ENCODE measurements around the gene LYRM4.

Gene LYRM4

DNA sequence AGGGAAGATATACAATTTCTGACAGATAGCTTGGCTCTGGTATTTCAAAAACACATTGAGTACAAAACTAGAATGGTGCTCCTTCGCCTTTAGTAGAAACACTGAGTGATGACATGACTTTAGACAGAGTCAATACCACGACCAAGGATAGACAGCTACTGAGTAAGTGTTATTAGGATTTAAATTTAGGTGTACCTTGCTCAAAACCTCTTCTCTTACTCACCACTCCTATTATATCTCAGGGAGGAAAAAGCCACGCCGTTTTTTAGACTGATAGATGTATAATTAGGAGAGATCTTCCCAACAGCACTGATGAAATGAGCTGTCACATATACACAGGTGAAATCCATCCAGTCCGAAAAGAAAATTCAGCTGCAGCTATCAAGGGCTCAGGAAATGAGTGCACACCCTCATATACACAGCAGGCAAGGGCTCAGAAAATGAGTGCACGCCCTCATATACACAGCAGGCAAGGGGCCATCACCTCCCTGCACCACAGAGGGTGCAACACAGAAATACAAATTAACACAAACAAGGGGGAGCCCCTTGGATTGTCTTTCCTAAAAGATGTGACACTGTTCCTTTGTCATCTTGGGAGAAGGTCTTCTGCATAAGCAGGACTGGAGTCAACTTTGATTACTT is 53.7 kb downstream of the LYRM4 start:
- peaks cover 81% of the 10 kb centered on the region for H3K4me1 Mint-ChIP-seq
- H3K27ac Mint-ChIP-seq: peak overlapping the region; percentile 60 to 98 (median 97)
- H3K9me3 Mint-ChIP-seq: no peaks in the 10 kb centered on the region
- peaks cover 3% of the 10 kb centered on the region for H3K36me3 Mint-ChIP-seq (ENCODE audit: low read depth)
- no peak overlapping the region for H3K4me3 Mint-ChIP-seq
- H3K27me3 Mint-ChIP-seq (ENCODE audit: low read depth): no peaks in the 10 kb centered on the region
- no peak for TF ChIP-seq CTCF (IDR thresholded peaks at IDR 0.05; ENCODE audit: unreplicated experiment in 3 of 3)

- peak overlapping the region; percentile 60 to 98 (median 97) for H3K27ac Mint-ChIP-seq
- H3K4me1 Mint-ChIP-seq: peaks cover 75% of the 10 kb centered on the region
- no peaks in the 10 kb centered on the region for H3K36me3 Mint-ChIP-seq (ENCODE audit: low read depth)
- no peaks in the 10 kb centered on the region for H3K9me3 Mint-ChIP-seq
- H3K27me3 Mint-ChIP-seq (ENCODE audit: low read depth): no peaks in the 10 kb centered on the region
- peak overlapping the region; percentile 37 to 67 (median 38) for H3K4me3 Mint-ChIP-seq
- no peak for TF ChIP-seq CTCF (IDR thresholded peaks at IDR 0.05; ENCODE audit: unreplicated experiment in 3 of 3)
Measured at GRCh38 chr6:5205877-5206850, 54.6 kb downstream of the LYRM4 start.

DNA sequence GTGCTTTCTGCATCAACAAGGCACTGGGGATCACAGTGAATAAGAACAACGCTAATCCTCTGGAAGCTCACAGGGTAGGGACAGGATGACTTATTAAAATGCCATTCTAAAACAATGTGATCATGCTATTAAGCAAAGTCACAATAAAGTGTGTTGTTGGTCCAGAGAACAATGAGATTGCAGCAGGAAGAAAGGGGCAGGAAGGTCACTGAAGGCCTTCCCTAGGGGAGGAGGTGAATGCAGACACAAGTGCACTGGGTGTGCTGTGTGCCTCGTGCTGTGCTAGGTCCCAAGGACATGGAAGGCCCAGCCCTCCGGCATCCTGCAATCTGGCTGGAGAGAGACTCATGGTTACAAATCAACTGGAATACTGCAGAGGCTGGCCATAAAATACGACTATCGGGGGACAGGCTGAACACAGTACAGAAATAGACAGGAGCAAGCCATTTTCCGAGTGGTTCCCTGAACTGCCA is 55.7 kb downstream of the LYRM4 start:
- Mint-ChIP-seq H3K36me3 (ENCODE audit: low read depth) (no peaks in the 10 kb centered on the region), H3K9me3 (no peaks in the 10 kb centered on the region), H3K4me1 (peaks cover 78% of the 10 kb centered on the region), H3K4me3 (peak overlapping the region in 1 of 3 experiments; percentile 38), H3K27ac (peak overlapping the region; percentile 60 to 97 (median 92)), H3K27me3 (ENCODE audit: low read depth) (no peaks in the 10 kb centered on the region)
- TF ChIP-seq CTCF (IDR thresholded peaks at IDR 0.05; ENCODE audit: unreplicated experiment in 3 of 3): no peak

DNA sequence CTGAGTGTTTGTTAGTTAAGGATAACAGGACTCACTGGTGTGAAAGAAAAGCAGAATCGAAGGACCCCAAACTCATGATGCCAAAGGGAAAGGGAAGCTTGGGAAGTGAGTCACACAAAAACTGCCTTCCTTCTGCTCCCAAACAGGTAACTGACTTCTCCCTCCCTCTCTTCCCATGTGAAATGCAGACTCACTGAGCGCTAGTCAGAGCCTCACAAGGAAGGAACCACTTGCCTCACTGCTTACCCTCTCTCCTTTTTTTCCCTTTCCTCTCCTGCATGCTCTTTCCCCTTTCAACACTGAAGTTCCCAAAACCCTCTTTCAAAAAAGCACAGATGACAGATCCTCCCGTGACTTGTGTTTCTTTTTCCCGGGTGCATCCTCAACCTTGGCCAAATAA is 56.4 kb downstream of the LYRM4 start:
- H3K4me3 Mint-ChIP-seq: no peak overlapping the region
- peak overlapping the region; percentile 60 to 97 (median 92) for H3K27ac Mint-ChIP-seq
- no peaks in the 10 kb centered on the region for H3K27me3 Mint-ChIP-seq (ENCODE audit: low read depth)
- no peaks in the 10 kb centered on the region for H3K9me3 Mint-ChIP-seq
- H3K36me3 Mint-ChIP-seq (ENCODE audit: low read depth): no peaks in the 10 kb centered on the region
- peaks cover 71% of the 10 kb centered on the region for H3K4me1 Mint-ChIP-seq
- no peak for TF ChIP-seq CTCF (IDR thresholded peaks at IDR 0.05; ENCODE audit: unreplicated experiment in 3 of 3)

DNA sequence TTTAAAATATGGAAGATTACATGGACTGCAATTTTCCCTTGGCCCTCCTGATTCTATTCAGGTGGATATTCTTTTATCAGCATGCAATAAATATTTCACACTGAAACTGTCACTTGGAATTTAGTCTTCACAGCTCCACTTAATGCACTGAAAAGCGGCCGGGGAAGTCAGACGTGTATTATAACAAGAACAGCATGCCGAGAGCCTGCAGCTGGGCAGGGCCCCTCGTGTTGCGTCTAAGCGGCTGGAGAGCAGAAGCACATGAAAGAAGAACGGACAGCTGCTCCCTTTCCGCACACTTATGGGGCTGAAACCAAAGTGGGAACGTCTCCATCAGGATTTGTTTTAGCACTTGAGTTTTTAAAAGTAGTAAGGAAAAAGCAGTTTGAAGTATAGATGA is 57.2 kb downstream of the LYRM4 start:
- Mint-ChIP-seq H3K9me3 (no peaks in the 10 kb centered on the region), H3K27ac (peak overlapping the region; percentile 60 to 97 (median 90)), H3K27me3 (ENCODE audit: low read depth) (no peaks in the 10 kb centered on the region), H3K4me1 (peaks cover 68% of the 10 kb centered on the region), H3K36me3 (ENCODE audit: low read depth) (no peaks in the 10 kb centered on the region), H3K4me3 (peak overlapping the region in 1 of 3 experiments; percentile 20)
- TF ChIP-seq CTCF (IDR thresholded peaks at IDR 0.05; ENCODE audit: unreplicated experiment in 3 of 3): no peak
